ENCODE data around the gene KIF23. TPM values are rescaled to one million over a fixed set of nuclear protein-coding genes. Genes with fewer than 3 reads are reported as not detected.

Gene KIF23
- 46.3 TPM for polyA plus RNA-seq (2013, experiment 1 of 2)
- polyA plus RNA-seq (2013, experiment 2 of 2), result 44.5 TPM

DNA sequence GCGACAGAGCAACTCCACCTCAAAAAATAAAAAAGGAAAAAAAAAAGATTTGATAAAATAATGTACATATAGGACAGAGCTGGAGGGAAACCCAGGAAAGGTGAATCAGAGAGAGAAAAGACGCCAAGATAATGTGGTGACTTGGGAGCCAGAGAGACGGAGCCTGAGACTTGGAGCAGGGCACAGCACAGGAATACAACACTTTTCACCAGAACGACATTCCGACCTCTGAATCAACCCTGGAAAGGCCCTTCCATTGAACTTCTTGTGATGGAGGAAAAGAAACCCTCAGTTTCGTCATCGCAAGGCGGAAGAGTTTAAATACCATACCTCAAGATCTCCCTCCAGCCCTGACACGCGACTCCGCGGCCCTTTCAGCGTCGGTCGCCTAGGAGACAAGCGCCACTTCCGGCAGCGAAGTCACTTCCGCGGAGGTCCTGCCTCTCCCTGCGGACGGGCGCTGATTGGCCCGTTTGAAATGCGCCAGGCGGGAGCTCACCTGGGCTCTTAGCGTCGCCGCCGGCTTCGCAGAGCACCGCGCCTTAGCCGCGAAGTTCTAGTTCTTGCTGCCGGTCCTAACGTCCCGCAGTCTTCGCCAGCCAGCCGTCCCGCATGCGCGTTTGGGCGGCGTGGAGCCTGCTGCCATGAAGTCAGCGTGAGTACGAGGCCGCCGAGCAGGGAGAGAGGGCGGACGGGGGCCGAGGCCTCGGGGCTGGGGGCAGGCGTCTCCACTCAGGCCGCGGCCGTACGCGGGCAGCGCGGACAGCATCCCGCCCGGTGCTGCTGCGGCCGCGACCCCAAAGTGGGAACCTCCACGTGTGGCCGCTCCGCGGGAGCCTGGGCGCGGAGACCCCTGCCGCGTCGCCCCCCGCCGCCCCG, at the start of gene KIF23:
KIF23 (plus strand) TSS at position 528 of the 879 bp plus-strand sequence; CDS start at position 645, 117 bp downstream.
- Histone ChIP-seq H2AFZ (ENCODE audit: low read length) (peak within 1 kb of the TSS; percentile 98), H4K91ac (ENCODE audit: low read depth, low read length, poor library complexity) (peak within 1 kb of the TSS; percentile 92), H3K36me3 (replicated peaks in 1 of 2; ENCODE audit: control insufficient read depth in 2 of 2, insufficient read depth in 2 of 2, low read length in 2 of 2) (peaks cover 5 to 30% of the 10 kb centered on the region in 2 donors), H3K4ac (ENCODE audit: low read length) (no peak within 1 kb of the TSS), H2AK5ac (ENCODE audit: low read depth, low read length) (peak within 1 kb of the TSS; percentile 49), H2BK5ac (ENCODE audit: low read length) (peak within 1 kb of the TSS; percentile 99), H3K4me1 (ENCODE audit: control insufficient read depth in 2 of 2, insufficient read depth in 1 of 2, low read depth in 1 of 2, low read length in 2 of 2) (peaks cover 0 to 2% of the 10 kb centered on the region in 2 donors), H3K27ac (replicated peaks; ENCODE audit: low read length) (peak within 1 kb of the TSS; percentile 86), H3K18ac (ENCODE audit: low read length) (peak within 1 kb of the TSS; percentile 98), H3K79me1 (ENCODE audit: low read depth, low read length) (peaks cover 1% of the 10 kb centered on the region), H3K23ac (ENCODE audit: low read depth, low read length, poor library complexity) (peak within 1 kb of the TSS; percentile 95), H3K14ac (ENCODE audit: low read length) (peak within 1 kb of the TSS; percentile 95), H2BK12ac (ENCODE audit: low read length) (no peak within 1 kb of the TSS), H3K4me3 (ENCODE audit: low read length in 2 of 2) (peak within 1 kb of the TSS; percentile 99), H3K9ac (ENCODE audit: low read depth, low read length, poor library complexity) (peak within 1 kb of the TSS; percentile 97), H3K9me3 (replicated peaks in 1 of 2; ENCODE audit: control insufficient read depth in 2 of 2, insufficient read depth in 1 of 2, low read depth in 1 of 2, low read length in 2 of 2) (no peaks in the 10 kb centered on the region), H2BK120ac (ENCODE audit: low read depth, low read length) (peak within 1 kb of the TSS; percentile 51), H2BK15ac (ENCODE audit: low read length) (no peak within 1 kb of the TSS), H3K4me2 (ENCODE audit: insufficient read depth, low read length, poor library complexity, severe bottlenecking) (peak within 1 kb of the TSS; percentile 67), H4K8ac (ENCODE audit: low read depth, low read length) (no peak within 1 kb of the TSS), H3K27me3 (ENCODE audit: control insufficient read depth in 3 of 3, insufficient read depth in 3 of 3, low read depth in 1 of 3, low read length in 3 of 3) (no peaks in the 10 kb centered on the region)
- peak; percentile 82 for DNase-seq (ENCODE audit: low spot score)
- no CpG with 5 or more reads among the region's 78 CpGs for WGBS, 2 donors (ENCODE audit: extremely low coverage in 2 of 2, insufficient read length in 2 of 2, insufficient replicate concordance in 1 of 2)

DNA sequence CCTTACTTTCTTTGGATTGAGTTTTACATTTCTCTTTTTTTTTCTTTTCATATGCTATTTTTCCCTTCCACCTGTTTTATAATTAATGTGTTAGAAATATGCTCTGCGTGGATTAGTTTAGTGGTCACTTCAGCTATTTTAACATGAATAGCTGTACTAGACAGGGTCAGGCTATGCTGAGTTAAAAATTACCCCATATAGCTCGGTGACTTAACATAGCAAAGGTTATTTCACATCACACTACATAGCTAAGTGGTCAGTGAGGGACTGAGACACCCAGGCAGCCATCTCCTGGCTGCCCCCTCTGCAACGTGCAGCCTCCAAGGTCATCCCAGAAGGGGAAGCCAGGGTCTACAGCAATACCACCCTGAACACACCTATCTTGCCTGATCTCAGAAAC, 46.9 kb upstream of the KIF23 start:
- H3K14ac ChIP-seq (ENCODE audit: low read length), result no peak overlapping the region
- H2BK5ac ChIP-seq (ENCODE audit: low read length), result no peak overlapping the region
- WGBS, 2 donors (ENCODE audit: extremely low coverage in 2 of 2, insufficient read length in 2 of 2, insufficient replicate concordance in 1 of 2), result no CpG with 5 or more reads among the region's 3 CpGs
- H2BK120ac ChIP-seq (ENCODE audit: low read depth, low read length), result no peak overlapping the region
- H3K4me2 ChIP-seq (ENCODE audit: insufficient read depth, low read length, poor library complexity, severe bottlenecking), result no peak overlapping the region
- no peak overlapping the region for H4K8ac ChIP-seq (ENCODE audit: low read depth, low read length)
- no peak overlapping the region for H2AFZ ChIP-seq (ENCODE audit: low read length)
- H2BK12ac ChIP-seq (ENCODE audit: low read length), result no peak overlapping the region
- no peak overlapping the region for H2AK5ac ChIP-seq (ENCODE audit: low read depth, low read length)
- no peaks in the 10 kb centered on the region for H3K9me3 ChIP-seq (replicated peaks in 1 of 2; ENCODE audit: control insufficient read depth in 2 of 2, insufficient read depth in 1 of 2, low read depth in 1 of 2, low read length in 2 of 2)
- H3K4me3 ChIP-seq (ENCODE audit: low read length in 2 of 2), result no peak overlapping the region
- H3K4me1 ChIP-seq (ENCODE audit: control insufficient read depth in 2 of 2, insufficient read depth in 1 of 2, low read depth in 1 of 2, low read length in 2 of 2), result no peaks in the 10 kb centered on the region
- no peak overlapping the region for H3K9ac ChIP-seq (ENCODE audit: low read depth, low read length, poor library complexity)
- no peak for DNase-seq (ENCODE audit: low spot score)
- no peaks in the 10 kb centered on the region for H3K27me3 ChIP-seq (ENCODE audit: control insufficient read depth in 3 of 3, insufficient read depth in 3 of 3, low read depth in 1 of 3, low read length in 3 of 3)
- no peaks in the 10 kb centered on the region for H3K79me1 ChIP-seq (ENCODE audit: low read depth, low read length)
- H2BK15ac ChIP-seq (ENCODE audit: low read length), result no peak overlapping the region
- H3K23ac ChIP-seq (ENCODE audit: low read depth, low read length, poor library complexity), result no peak overlapping the region
- no peak overlapping the region for H4K91ac ChIP-seq (ENCODE audit: low read depth, low read length, poor library complexity)
- no peak overlapping the region for H3K18ac ChIP-seq (ENCODE audit: low read length)
- no peak overlapping the region for H3K4ac ChIP-seq (ENCODE audit: low read length)
- H3K36me3 ChIP-seq (replicated peaks in 1 of 2; ENCODE audit: control insufficient read depth in 2 of 2, insufficient read depth in 2 of 2, low read length in 2 of 2), result no peaks in the 10 kb centered on the region
- no peak overlapping the region for H3K27ac ChIP-seq (replicated peaks; ENCODE audit: low read length)

DNA sequence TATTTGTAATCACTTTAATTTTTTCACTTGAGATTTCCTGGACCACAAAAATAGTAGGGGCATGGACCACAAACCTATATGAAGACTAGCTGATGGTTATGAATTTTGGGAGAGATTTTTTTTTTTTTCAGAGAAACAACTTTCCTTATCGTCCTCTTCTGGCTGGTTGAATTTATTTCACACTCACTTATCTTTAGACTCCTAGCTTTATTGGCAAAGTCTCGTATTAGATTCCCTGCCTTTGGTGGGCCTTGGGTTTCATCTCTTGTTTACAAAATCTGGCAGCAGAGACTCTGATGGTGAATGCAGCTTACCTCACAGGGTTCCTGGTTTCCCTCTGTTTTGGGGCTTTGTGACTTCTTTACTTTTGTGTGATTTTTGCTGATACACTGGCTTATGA, 44.5 kb upstream of the KIF23 start:
- Histone ChIP-seq H2BK15ac (ENCODE audit: low read length) (no peak overlapping the region), H3K4me1 (ENCODE audit: control insufficient read depth in 2 of 2, insufficient read depth in 1 of 2, low read depth in 1 of 2, low read length in 2 of 2) (no peaks in the 10 kb centered on the region), H3K4me2 (ENCODE audit: insufficient read depth, low read length, poor library complexity, severe bottlenecking) (no peak overlapping the region), H2BK12ac (ENCODE audit: low read length) (no peak overlapping the region), H3K27me3 (ENCODE audit: control insufficient read depth in 3 of 3, insufficient read depth in 3 of 3, low read depth in 1 of 3, low read length in 3 of 3) (peaks cover 0 to 3% (median 0%) of the 10 kb centered on the region in 3 experiments), H3K14ac (ENCODE audit: low read length) (no peak overlapping the region), H2AFZ (ENCODE audit: low read length) (no peak overlapping the region), H2BK5ac (ENCODE audit: low read length) (no peak overlapping the region), H2AK5ac (ENCODE audit: low read depth, low read length) (no peak overlapping the region), H3K79me1 (ENCODE audit: low read depth, low read length) (no peaks in the 10 kb centered on the region), H4K91ac (ENCODE audit: low read depth, low read length, poor library complexity) (no peak overlapping the region), H3K18ac (ENCODE audit: low read length) (no peak overlapping the region), H3K36me3 (replicated peaks in 1 of 2; ENCODE audit: control insufficient read depth in 2 of 2, insufficient read depth in 2 of 2, low read length in 2 of 2) (no peaks in the 10 kb centered on the region), H3K4me3 (ENCODE audit: low read length in 2 of 2) (no peak overlapping the region), H3K27ac (replicated peaks; ENCODE audit: low read length) (no peak overlapping the region), H2BK120ac (ENCODE audit: low read depth, low read length) (no peak overlapping the region), H4K8ac (ENCODE audit: low read depth, low read length) (no peak overlapping the region), H3K4ac (ENCODE audit: low read length) (no peak overlapping the region), H3K9ac (ENCODE audit: low read depth, low read length, poor library complexity) (no peak overlapping the region), H3K9me3 (replicated peaks in 1 of 2; ENCODE audit: control insufficient read depth in 2 of 2, insufficient read depth in 1 of 2, low read depth in 1 of 2, low read length in 2 of 2) (no peaks in the 10 kb centered on the region), H3K23ac (ENCODE audit: low read depth, low read length, poor library complexity) (no peak overlapping the region)
- no peak for DNase-seq (ENCODE audit: low spot score)
- WGBS, 2 donors (ENCODE audit: extremely low coverage in 2 of 2, insufficient read length in 2 of 2, insufficient replicate concordance in 1 of 2), result no CpG with 5 or more reads among the region's 2 CpGs

DNA sequence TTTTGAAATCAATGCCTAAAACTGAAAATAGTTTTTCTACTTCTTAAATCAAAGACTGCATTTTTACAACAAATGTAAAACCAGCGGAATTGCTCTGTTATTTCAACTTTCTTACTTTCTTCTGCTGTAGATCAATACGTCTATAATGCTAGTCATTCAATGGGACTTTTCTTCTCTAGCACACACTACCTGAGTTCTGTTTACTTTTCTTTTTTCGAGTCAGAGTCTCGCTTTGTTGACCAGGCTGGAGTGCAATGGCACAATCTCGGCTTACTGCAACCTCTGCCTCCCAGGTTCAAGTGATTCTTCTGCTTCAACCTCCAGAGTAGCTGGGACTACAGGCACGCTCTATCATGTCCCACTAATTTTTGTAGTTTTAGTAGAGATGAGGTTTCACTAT, 40.7 kb upstream of the KIF23 start:
- Histone ChIP-seq H3K18ac (ENCODE audit: low read length) (no peak overlapping the region), H2BK12ac (ENCODE audit: low read length) (no peak overlapping the region), H3K79me1 (ENCODE audit: low read depth, low read length) (no peaks in the 10 kb centered on the region), H3K9me3 (replicated peaks in 1 of 2; ENCODE audit: control insufficient read depth in 2 of 2, insufficient read depth in 1 of 2, low read depth in 1 of 2, low read length in 2 of 2) (no peaks in the 10 kb centered on the region), H2BK15ac (ENCODE audit: low read length) (no peak overlapping the region), H3K23ac (ENCODE audit: low read depth, low read length, poor library complexity) (no peak overlapping the region), H2BK120ac (ENCODE audit: low read depth, low read length) (no peak overlapping the region), H3K36me3 (replicated peaks in 1 of 2; ENCODE audit: control insufficient read depth in 2 of 2, insufficient read depth in 2 of 2, low read length in 2 of 2) (no peaks in the 10 kb centered on the region), H3K27ac (replicated peaks; ENCODE audit: low read length) (no peak overlapping the region), H4K91ac (ENCODE audit: low read depth, low read length, poor library complexity) (no peak overlapping the region), H3K4ac (ENCODE audit: low read length) (no peak overlapping the region), H2BK5ac (ENCODE audit: low read length) (no peak overlapping the region), H3K9ac (ENCODE audit: low read depth, low read length, poor library complexity) (no peak overlapping the region), H3K14ac (ENCODE audit: low read length) (no peak overlapping the region), H2AFZ (ENCODE audit: low read length) (no peak overlapping the region), H2AK5ac (ENCODE audit: low read depth, low read length) (no peak overlapping the region), H3K4me1 (ENCODE audit: control insufficient read depth in 2 of 2, insufficient read depth in 1 of 2, low read depth in 1 of 2, low read length in 2 of 2) (peaks cover 0 to 1% of the 10 kb centered on the region in 2 donors), H3K4me2 (ENCODE audit: insufficient read depth, low read length, poor library complexity, severe bottlenecking) (no peak overlapping the region), H3K27me3 (ENCODE audit: control insufficient read depth in 3 of 3, insufficient read depth in 3 of 3, low read depth in 1 of 3, low read length in 3 of 3) (peaks cover 0 to 13% (median 0%) of the 10 kb centered on the region in 3 experiments), H4K8ac (ENCODE audit: low read depth, low read length) (no peak overlapping the region), H3K4me3 (ENCODE audit: low read length in 2 of 2) (no peak overlapping the region)
- no CpG with 5 or more reads among the region's 6 CpGs for WGBS, 2 donors (ENCODE audit: extremely low coverage in 2 of 2, insufficient read length in 2 of 2, insufficient replicate concordance in 1 of 2)
- no peak for DNase-seq (ENCODE audit: low spot score)

Measured in neuronal stem cell (in vitro differentiated cells).